Vagina (tissue), 2 donors: ENCODE measurements around the gene MTRFR.

ENCODE experiments used
- POLR2A ChIP-seq, 2 donors: fragments of 450-650 bp; IDR thresholded peaks; one replicate each; pipeline ENCODE4 v1.6.1; 2017; ENCODE audit warnings: antibody characterized with exemption in 2 of 2, mild to moderate bottlenecking in 2 of 2, moderate library complexity in 2 of 2
- POLR2AphosphoS5 ChIP-seq, 2 donors: sonication (generic); formaldehyde crosslinking; IDR thresholded peaks; one replicate each; pipeline ENCODE4 v1.9.0; 2017; ENCODE audit warnings: antibody characterized with exemption in 2 of 2, mild to moderate bottlenecking in 2 of 2, low read depth in 1 of 2; ENCODE audit not compliant: insufficient read depth in 1 of 2

DNA sequence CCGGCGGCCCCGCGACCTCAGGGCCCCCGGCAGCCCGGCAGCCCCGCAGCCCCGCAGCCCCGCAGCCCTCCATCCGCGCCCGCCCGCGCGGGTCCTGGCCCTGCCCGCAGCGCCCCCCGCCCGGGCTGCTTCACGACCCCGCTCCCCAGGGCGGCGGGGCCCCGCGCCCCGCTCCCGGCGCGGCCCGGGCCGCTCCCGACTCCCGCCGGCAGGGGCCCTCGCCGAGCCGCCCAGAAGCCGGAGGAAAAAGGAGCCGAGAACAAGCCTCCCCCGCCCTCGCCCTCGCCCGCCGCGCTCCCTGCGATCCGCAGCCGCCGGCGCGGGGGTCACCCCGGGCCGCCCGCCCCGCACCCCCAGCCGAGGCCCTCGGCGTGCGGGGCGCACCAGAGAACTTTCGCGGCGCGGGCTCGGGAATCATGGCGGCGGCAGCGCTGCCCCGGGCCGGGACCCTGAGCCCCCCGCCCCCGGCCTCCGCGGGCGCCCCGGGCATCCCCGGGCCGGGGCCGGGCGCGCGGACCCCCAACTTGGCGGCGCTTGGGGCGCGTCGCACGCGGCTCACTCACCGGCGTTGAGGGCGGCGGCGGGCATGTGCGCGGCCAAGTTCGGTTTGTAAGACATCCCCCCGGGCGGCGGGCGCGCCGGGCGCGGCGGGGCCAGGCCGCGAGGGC, 37.9 kb downstream of the MTRFR start:
- TF ChIP-seq POLR2AphosphoS5 (IDR thresholded peaks at IDR 0.05; ENCODE audit: insufficient read depth in 1 of 2, low read depth in 1 of 2): no peak
- TF ChIP-seq POLR2A (IDR thresholded peaks at IDR 0.05): no peak
